Erythroblast (primary cell): ENCODE measurements around the gene SMARCC2.

ENCODE experiments used
- GATA1 ChIP-seq: IDR thresholded peaks from 2 replicates; pipeline ENCODE4 v1.6.1; 2011; ENCODE audit warnings: low read depth, mild to moderate bottlenecking, control low read depth, low read length, moderate library complexity
- POLR2A ChIP-seq: IDR thresholded peaks from 2 replicates; pipeline ENCODE4 v1.6.1; 2011; ENCODE audit warnings: mild to moderate bottlenecking, low read length

DNA sequence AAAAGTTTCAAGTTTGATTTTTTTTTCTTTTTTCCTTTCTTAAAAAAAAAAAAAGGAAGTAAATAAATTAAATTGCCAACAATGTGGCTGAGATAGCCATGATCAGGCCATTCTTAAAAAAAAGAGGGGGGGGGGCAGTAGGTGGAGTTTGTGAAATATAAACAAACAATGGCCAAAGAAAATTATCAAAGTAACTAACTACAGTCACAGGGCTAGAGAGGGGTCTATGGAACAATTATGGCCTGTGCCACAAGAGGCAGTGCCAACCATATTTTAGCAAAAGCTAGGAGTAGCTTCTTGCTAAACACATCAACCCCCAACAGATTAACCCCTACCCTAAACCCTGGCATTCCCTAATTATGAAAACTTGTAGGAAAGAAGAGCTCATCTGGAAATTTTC lies 16.2 kb upstream of the SMARCC2 start:
- no peak for TF ChIP-seq POLR2A
- no peak for TF ChIP-seq GATA1
